GM15510 (cell line): ENCODE data around the gene S100A11.

Source experiments
- POLR2A ChIP-seq: IDR thresholded peaks from 3 replicates; pipeline ENCODE4 v1.6.1; 2011; ENCODE audit warnings: borderline replicate concordance; ENCODE audit not compliant: insufficient read length; ENCODE audit errors: extremely low read depth

S100A11 gene

GRCh38 chr1:152047730-152048415, 11.1 kb upstream of the S100A11 start:
- TF ChIP-seq POLR2A = peak; percentile 68

GRCh38 chr1:152047413-152047729, 10.6 kb upstream of the S100A11 start:
- no peak for TF ChIP-seq POLR2A

GRCh38 chr1:152044386-152044785, 7.6 kb upstream of the S100A11 start:
- TF ChIP-seq POLR2A = no peak

- no peak for TF ChIP-seq POLR2A
These were observed 7.1 kb upstream of the S100A11 start for GRCh38 chr1:152043870-152044269.

- no peak for TF ChIP-seq POLR2A
These were observed 5.2 kb upstream of the S100A11 start for GRCh38 chr1:152042030-152042429.

- no peak for TF ChIP-seq POLR2A
These were observed 3.1 kb upstream of the S100A11 start for GRCh38 chr1:152039886-152040285.

GRCh38 chr1:152039461-152039860, 2.7 kb upstream of the S100A11 start:
- no peak for TF ChIP-seq POLR2A

- TF ChIP-seq POLR2A = no peak
These were observed 2.1 kb upstream of the S100A11 start for GRCh38 chr1:152038871-152039270.

- no peak for TF ChIP-seq POLR2A
These were observed 1.1 kb downstream of the S100A11 start for GRCh38 chr1:152035539-152036266.

- TF ChIP-seq POLR2A = no peak
These were observed 1.9 kb downstream of the S100A11 start for GRCh38 chr1:152034654-152035538.

GRCh38 chr1:152034324-152034653, 2.5 kb downstream of the S100A11 start:
- TF ChIP-seq POLR2A = no peak

- TF ChIP-seq POLR2A = no peak
These were observed 6.9 kb downstream of the S100A11 start for GRCh38 chr1:152029929-152030211.

GRCh38 chr1:152029144-152029928, 7.5 kb downstream of the S100A11 start:
- no peak for TF ChIP-seq POLR2A

GRCh38 chr1:152026895-152027294, 9.9 kb downstream of the S100A11 start:
- TF ChIP-seq POLR2A = no peak

GRCh38 chr1:152024223-152024622, 12.6 kb downstream of the S100A11 start:
- TF ChIP-seq POLR2A = no peak
